B cell (primary cell): Measurements from ENCODE around the gene IQCK. TPM values are rescaled to one million over a fixed set of nuclear protein-coding genes. Genes with fewer than 3 reads are reported as not detected.

Experiments
- ATAC-seq: fragments of 200-7000 bp; cut with Tn5 transposase; one replicate; pipeline ENCODE4 v1.10.0; 2021; ENCODE audit warnings: low read depth, mild to moderate bottlenecking, moderate number of reproducible peaks, moderate library complexity
- CTCF ChIA-PET: fragments of 350-600 bp; sonication (Branson Sonifier 250); formaldehyde crosslinking; loops from one replicate; lab custom pipeline; 2021; ENCODE audit warnings: antibody characterized with exemption, inconsistent platforms; lab: Charles Lee
- POLR2A ChIA-PET: fragments of 350-600 bp; sonication (Branson Sonifier 250); formaldehyde crosslinking; loops from one replicate; lab custom pipeline; 2021; ENCODE audit warnings: antibody characterized with exemption; lab: Charles Lee
- DNase-seq: peaks from one replicate; pipeline ENCODE4 v3.0.0; 2013
- H2AFZ ChIP-seq: 2 replicates; pipeline ENCODE4 v1.6.1; 2012; ENCODE audit warnings: mild to moderate bottlenecking, low read depth, low read length; ENCODE audit not compliant: insufficient read depth, poor library complexity, severe bottlenecking
- H3K27ac ChIP-seq, 2 donors: 1 replicate in 1 of 2; 2 replicates in 1 of 2; pipeline ENCODE4 v1.5.1; 2012 to 2013; ENCODE audit warnings: low read length in 2 of 2, mild to moderate bottlenecking in 2 of 2, moderate library complexity in 1 of 2
- H3K27me3 ChIP-seq, 4 experiments: fragments of 200-600 bp in 1 of 4; sonication (generic) in 1 of 4; replicated peaks in 1 of 4; 1 replicate in 2 of 4; 2 replicates in 2 of 4; pipeline versions ENCODE4 v1.6.1 to v1.7.0; 2013 to 2016; ENCODE audit warnings: low read length in 3 of 4, mild to moderate bottlenecking in 2 of 4, mixed read lengths in 1 of 4, moderate library complexity in 1 of 4; ENCODE audit not compliant: insufficient read depth in 4 of 4, control insufficient read depth in 3 of 4; ENCODE audit errors: control extremely low read depth in 1 of 4
- H3K36me3 ChIP-seq, 2 experiments: replicated peaks in 1 of 2; 1 replicate in 1 of 2; 2 replicates in 1 of 2; pipeline versions ENCODE4 v1.6.1 to v1.7.1; 2013; ENCODE audit warnings: low read length in 1 of 2; ENCODE audit not compliant: insufficient read depth in 2 of 2, control insufficient read depth in 1 of 2; ENCODE audit errors: control extremely low read depth in 1 of 2, extremely low read depth in 1 of 2
- H3K4me1 ChIP-seq, 2 donors: fragments of 200-600 bp in 1 of 2; sonication (generic) in 1 of 2; 1 replicate in 1 of 2; 2 replicates in 1 of 2; pipeline versions ENCODE4 v1.5.1 to v1.6.1; 2013 to 2017; ENCODE audit warnings: low read length in 2 of 2; ENCODE audit not compliant: control insufficient read depth in 2 of 2, insufficient read depth in 2 of 2
- H3K4me2 ChIP-seq: replicated peaks from 2 replicates; pipeline ENCODE3; 2012; ENCODE audit warnings: mild to moderate bottlenecking, low read depth, low read length; ENCODE audit not compliant: poor library complexity, severe bottlenecking
- H3K4me3 ChIP-seq, 5 experiments: fragments of 200-600 bp in 1 of 5; sonication (generic) in 1 of 5; 1 replicate in 3 of 5; 2 replicates in 2 of 5; pipeline versions ENCODE4 v1.5.1 to v1.7.0; 2011 to 2016; ENCODE audit warnings: low read length in 4 of 5, mild to moderate bottlenecking in 4 of 5, low read depth in 2 of 5, control low read depth in 1 of 5, moderate library complexity in 1 of 5; ENCODE audit not compliant: insufficient read depth in 1 of 5; ENCODE audit errors: control extremely low read depth in 1 of 5, extremely low read depth in 1 of 5
- H3K79me2 ChIP-seq: fragments of 200-600 bp; sonication (generic); one replicate; pipeline ENCODE4 v1.6.0; 2016; ENCODE audit warnings: low read length; ENCODE audit not compliant: control insufficient read depth, insufficient read depth
- H3K9ac ChIP-seq: fragments of 200-600 bp; sonication (generic); 2 replicates; pipeline ENCODE4 v1.6.1; 2017; ENCODE audit warnings: mild to moderate bottlenecking, low read length, moderate library complexity
- H3K9me3 ChIP-seq, 3 donors: one replicate each; pipeline versions ENCODE4 v1.6.1 to v1.7.1; 2013; ENCODE audit warnings: low read length in 2 of 3; ENCODE audit not compliant: control insufficient read depth in 2 of 3, insufficient read depth in 1 of 3; ENCODE audit errors: control extremely low read depth in 1 of 3
- H4K20me1 ChIP-seq: 2 replicates; pipeline ENCODE4 v1.6.0; 2012; ENCODE audit warnings: mild to moderate bottlenecking, low read length; ENCODE audit not compliant: insufficient read depth, control insufficient read depth, poor library complexity, severe bottlenecking
- H3K27ac Mint-ChIP-seq: one replicate; pipeline ENCODE4 v1.8.0; 2021; ENCODE audit warnings: mixed read lengths
- H3K27me3 Mint-ChIP-seq: one replicate; pipeline ENCODE4 v1.8.0; 2021; ENCODE audit warnings: mixed read lengths
- H3K4me1 Mint-ChIP-seq: one replicate; pipeline ENCODE4 v1.8.0; 2021; ENCODE audit warnings: mixed read lengths
- H3K4me3 Mint-ChIP-seq: one replicate; pipeline ENCODE4 v1.8.0; 2021; ENCODE audit warnings: mixed read lengths
- H3K9me3 Mint-ChIP-seq: one replicate; pipeline ENCODE4 v1.8.0; 2022; ENCODE audit warnings: mixed read lengths; ENCODE audit not compliant: insufficient read depth
- EZH2 ChIP-seq: IDR thresholded peaks from 2 replicates; pipeline ENCODE4 v1.6.1; 2012; ENCODE audit warnings: borderline replicate concordance, low read depth, mild to moderate bottlenecking, moderate library complexity, low read length; ENCODE audit not compliant: insufficient read depth, poor library complexity, severe bottlenecking
- WGBS: methylation state at CpG from one replicate; pipeline ENCODE4 v1.1.5; 2013; ENCODE audit warnings: missing lambda C conversion rate; ENCODE audit not compliant: insufficient coverage; 5-methylcytosine and 5-hydroxymethylcytosine counted together
- intact Hi-C: fragments of 100-400 bp; cut with micrococcal nuclease; formaldehyde crosslinking; loops from one replicate; pipeline ENCODE4 v1.10.0; 2022
- polyA plus RNA-seq: library from polyadenylated mRNA; depleted of rRNA; stranded (reverse); fragments of >200 nt; gene quantifications from 2 replicates; pipeline ENCODE4 v1.2.3, GENCODE V29; 2012
- total RNA-seq, 2 donors: library from RNA; stranded (reverse); fragments of 120-200 nt in 1 of 2; gene quantifications; 1 replicate in 1 of 2; 2 replicates in 1 of 2; pipeline versions ENCODE4 v1.2.3 to v1.2.4, GENCODE V29; 2013 to 2022
- TF ChIP-seq, protein P1 (sequence below): fragments of 200-600 bp; IDR thresholded peaks from one replicate; pipeline ENCODE4 v1.8.0; 2022; ENCODE audit warnings: antibody characterized with exemption, mild to moderate bottlenecking

IQCK gene
- total and polyA plus RNA-seq, 2 donors (not counting 1 experiment from before 2014, with no cell fraction given): 1.00 to 3.0 TPM

DNA sequence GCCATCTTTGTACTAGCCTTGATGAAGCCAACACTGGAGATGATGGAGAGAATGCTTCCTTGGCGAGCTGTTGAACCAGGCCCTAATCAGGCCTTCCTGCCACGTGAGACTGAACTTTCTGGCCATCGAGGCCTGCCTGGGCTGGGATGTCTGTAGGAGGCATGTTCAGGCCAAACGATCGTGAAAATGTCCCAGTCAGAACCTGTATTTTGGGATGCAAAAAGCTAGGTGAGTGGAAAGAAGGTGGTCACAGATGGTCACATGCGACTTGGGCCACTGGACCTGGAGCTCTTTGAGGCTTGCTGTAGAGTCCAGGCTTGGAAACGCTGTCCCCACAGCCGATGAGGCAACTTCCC lies 12.9 kb upstream of the IQCK start:
- no peaks in the 10 kb centered on the region for H3K27me3 Mint-ChIP-seq
- DNase-seq (no peak), ATAC-seq (no peak)
- H3K9me3 ChIP-seq: no peaks in the 10 kb centered on the region
- no peak overlapping the region for H2AFZ ChIP-seq
- no peak overlapping the region for H3K27ac ChIP-seq
- H4K20me1 ChIP-seq: no peaks in the 10 kb centered on the region
- CTCF ChIA-PET: no interaction called here
- H3K9me3 Mint-ChIP-seq: no peaks in the 10 kb centered on the region
- peak overlapping the region; percentile 37 for H3K27ac Mint-ChIP-seq
- no peaks in the 10 kb centered on the region for H3K4me1 ChIP-seq
- H3K36me3 ChIP-seq: peaks cover 0 to 67% of the 10 kb centered on the region in 2 experiments
- H3K27me3 ChIP-seq: no peaks in the 10 kb centered on the region
- no peaks in the 10 kb centered on the region for H3K79me2 ChIP-seq
- H3K4me3 Mint-ChIP-seq: no peak overlapping the region
- TF ChIP-seq, protein P1, sequence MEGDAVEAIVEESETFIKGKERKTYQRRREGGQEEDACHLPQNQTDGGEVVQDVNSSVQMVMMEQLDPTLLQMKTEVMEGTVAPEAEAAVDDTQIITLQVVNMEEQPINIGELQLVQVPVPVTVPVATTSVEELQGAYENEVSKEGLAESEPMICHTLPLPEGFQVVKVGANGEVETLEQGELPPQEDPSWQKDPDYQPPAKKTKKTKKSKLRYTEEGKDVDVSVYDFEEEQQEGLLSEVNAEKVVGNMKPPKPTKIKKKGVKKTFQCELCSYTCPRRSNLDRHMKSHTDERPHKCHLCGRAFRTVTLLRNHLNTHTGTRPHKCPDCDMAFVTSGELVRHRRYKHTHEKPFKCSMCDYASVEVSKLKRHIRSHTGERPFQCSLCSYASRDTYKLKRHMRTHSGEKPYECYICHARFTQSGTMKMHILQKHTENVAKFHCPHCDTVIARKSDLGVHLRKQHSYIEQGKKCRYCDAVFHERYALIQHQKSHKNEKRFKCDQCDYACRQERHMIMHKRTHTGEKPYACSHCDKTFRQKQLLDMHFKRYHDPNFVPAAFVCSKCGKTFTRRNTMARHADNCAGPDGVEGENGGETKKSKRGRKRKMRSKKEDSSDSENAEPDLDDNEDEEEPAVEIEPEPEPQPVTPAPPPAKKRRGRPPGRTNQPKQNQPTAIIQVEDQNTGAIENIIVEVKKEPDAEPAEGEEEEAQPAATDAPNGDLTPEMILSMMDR: no peak
- no peak for TF ChIP-seq EZH2
- no peaks in the 10 kb centered on the region for H3K4me1 Mint-ChIP-seq
- WGBS: 99% methylated on average over 8 of the region's 8 CpGs
- H3K4me2 ChIP-seq: no peak overlapping the region
- intact Hi-C loops: no loop called here
- no peak overlapping the region for H3K9ac ChIP-seq
- POLR2A ChIA-PET: no interaction called here
- H3K4me3 ChIP-seq: no peak overlapping the region

DNA sequence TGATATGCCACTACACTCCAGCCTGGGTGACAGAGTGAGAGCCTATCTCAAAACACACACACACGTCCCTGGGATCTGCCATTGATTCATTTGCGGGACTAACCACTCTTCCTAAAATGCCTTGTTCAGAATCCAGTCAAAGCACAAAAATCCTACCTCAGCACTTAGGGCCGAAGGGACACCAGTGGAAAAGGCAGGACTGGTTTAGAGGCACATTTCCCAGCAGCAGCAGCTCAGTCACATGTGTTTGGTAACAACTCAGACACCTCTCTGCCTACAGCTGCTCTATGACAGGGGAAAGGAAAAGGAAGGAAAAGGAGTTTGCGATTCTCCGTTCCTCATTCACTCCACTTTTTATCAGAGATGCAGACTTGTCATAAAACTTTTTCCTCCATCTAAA lies 12.2 kb upstream of the IQCK start:
- no peaks in the 10 kb centered on the region for H3K4me1 Mint-ChIP-seq
- no peaks in the 10 kb centered on the region for H3K9me3 ChIP-seq
- WGBS: 100% methylated on average over 1 of the region's 5 CpGs
- no peak overlapping the region for H3K4me2 ChIP-seq
- H3K9me3 Mint-ChIP-seq: no peaks in the 10 kb centered on the region
- intact Hi-C loops: no loop called here
- peaks cover 0 to 65% of the 10 kb centered on the region in 2 experiments for H3K36me3 ChIP-seq
- ATAC-seq: no peak
- no peaks in the 10 kb centered on the region for H3K4me1 ChIP-seq
- TF ChIP-seq, protein P1: no peak
- TF ChIP-seq EZH2: no peak
- no peak overlapping the region for H3K9ac ChIP-seq
- no peak overlapping the region for H3K4me3 ChIP-seq
- DNase-seq: no peak
- ChIA-PET POLR2A (no interaction called here), CTCF (no interaction called here)
- no peaks in the 10 kb centered on the region for H3K27me3 ChIP-seq
- no peaks in the 10 kb centered on the region for H3K79me2 ChIP-seq
- no peaks in the 10 kb centered on the region for H3K27me3 Mint-ChIP-seq
- H3K27ac ChIP-seq: no peak overlapping the region
- no peak overlapping the region for H3K4me3 Mint-ChIP-seq
- no peaks in the 10 kb centered on the region for H4K20me1 ChIP-seq
- H2AFZ ChIP-seq: no peak overlapping the region
- no peak overlapping the region for H3K27ac Mint-ChIP-seq
